Stimulated activated effector memory CD8-positive, alpha-beta T cell treated with anti-CD3 and anti-CD28 coated beads, Interleukin-12 subunit alpha, Interleukin-12 subunit beta, amount 100 ng/mL, for 72 hours (primary cell): ENCODE measurements around the gene KIF17.

Experiments
- ATAC-seq: fragments of 150-1000 bp; cut with Tn5 transposase; 2 replicates; pipeline ENCODE4 v1.10.0; 2021
- DNase-seq, 2 donors: peaks; one replicate each; pipeline ENCODE4 v3.0.0; 2021 to 2022; ENCODE audit warnings: low spot score in 2 of 2
- H3K27ac Mint-ChIP-seq: one replicate; pipeline ENCODE4 v1.8.0; 2022; ENCODE audit warnings: mild to moderate bottlenecking, mixed read lengths
- H3K36me3 Mint-ChIP-seq: one replicate; pipeline ENCODE4 v1.8.0; 2022; ENCODE audit warnings: mild to moderate bottlenecking, mixed read lengths
- H3K4me1 Mint-ChIP-seq: one replicate; pipeline ENCODE4 v1.8.0; 2022; ENCODE audit warnings: mixed read lengths
- H3K4me3 Mint-ChIP-seq: one replicate; pipeline ENCODE4 v1.8.0; 2022; ENCODE audit warnings: mild to moderate bottlenecking, mixed read lengths
- H3K9me3 Mint-ChIP-seq: one replicate; pipeline ENCODE4 v1.8.0; 2022; ENCODE audit warnings: mixed read lengths

KIF17 gene

GRCh38 chr1:20624709-20625108 is 93.1 kb downstream of the KIF17 start:
- no peak overlapping the region for H3K4me3 Mint-ChIP-seq
- no peaks in the 10 kb centered on the region for H3K36me3 Mint-ChIP-seq
- H3K9me3 Mint-ChIP-seq = no peaks in the 10 kb centered on the region
- H3K27ac Mint-ChIP-seq = no peak overlapping the region
- H3K4me1 Mint-ChIP-seq = no peaks in the 10 kb centered on the region
- DNase-seq = no peak
- ATAC-seq = no peak

DNA sequence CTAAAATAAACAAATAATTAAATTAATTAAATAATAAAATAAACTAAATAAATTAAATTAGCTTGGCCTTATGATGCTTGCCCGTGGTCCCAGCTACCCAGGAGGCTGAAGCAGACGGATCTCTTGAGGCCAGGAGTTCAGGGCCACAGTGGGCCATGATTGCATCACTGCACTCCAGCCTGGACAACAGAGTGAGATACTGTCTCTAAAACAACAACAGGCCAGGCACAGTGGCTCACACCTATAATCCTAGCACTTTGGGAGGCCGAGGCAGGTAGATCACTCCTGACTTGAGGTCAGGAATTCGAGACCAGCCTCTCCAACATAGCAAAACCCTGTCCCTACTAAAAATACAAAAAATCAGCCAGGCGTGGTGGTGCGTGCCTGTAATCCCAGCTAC is 96.8 kb downstream of the KIF17 start:
- no peaks in the 10 kb centered on the region for H3K9me3 Mint-ChIP-seq
- ATAC-seq (no peak), DNase-seq (no peak)
- H3K36me3 Mint-ChIP-seq = no peaks in the 10 kb centered on the region
- no peak overlapping the region for H3K4me3 Mint-ChIP-seq
- H3K27ac Mint-ChIP-seq = no peak overlapping the region
- no peaks in the 10 kb centered on the region for H3K4me1 Mint-ChIP-seq

DNA sequence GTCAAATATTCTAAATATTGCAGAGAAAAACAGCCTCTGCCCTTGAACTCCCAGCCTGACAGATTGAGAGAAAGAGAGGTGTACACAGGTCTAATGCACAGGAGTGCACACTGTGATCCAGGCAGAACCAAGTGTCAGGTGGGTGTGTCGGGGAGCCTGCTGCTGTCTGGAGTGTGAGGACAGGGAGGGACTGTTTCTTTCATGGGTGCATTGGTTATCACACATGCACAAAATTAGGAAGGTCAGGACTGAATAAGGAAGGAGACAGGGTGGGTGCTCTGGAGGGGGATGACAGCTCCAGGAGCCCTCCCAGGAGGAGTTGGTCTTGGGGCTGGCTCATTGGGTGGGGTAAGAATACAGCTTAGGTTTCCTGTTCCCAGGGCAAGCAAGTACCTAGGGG is 97.8 kb downstream of the KIF17 start:
- ATAC-seq (no peak), DNase-seq (no peak)
- no peaks in the 10 kb centered on the region for H3K9me3 Mint-ChIP-seq
- no peaks in the 10 kb centered on the region for H3K36me3 Mint-ChIP-seq
- no peaks in the 10 kb centered on the region for H3K4me1 Mint-ChIP-seq
- no peak overlapping the region for H3K27ac Mint-ChIP-seq
- no peak overlapping the region for H3K4me3 Mint-ChIP-seq

DNA sequence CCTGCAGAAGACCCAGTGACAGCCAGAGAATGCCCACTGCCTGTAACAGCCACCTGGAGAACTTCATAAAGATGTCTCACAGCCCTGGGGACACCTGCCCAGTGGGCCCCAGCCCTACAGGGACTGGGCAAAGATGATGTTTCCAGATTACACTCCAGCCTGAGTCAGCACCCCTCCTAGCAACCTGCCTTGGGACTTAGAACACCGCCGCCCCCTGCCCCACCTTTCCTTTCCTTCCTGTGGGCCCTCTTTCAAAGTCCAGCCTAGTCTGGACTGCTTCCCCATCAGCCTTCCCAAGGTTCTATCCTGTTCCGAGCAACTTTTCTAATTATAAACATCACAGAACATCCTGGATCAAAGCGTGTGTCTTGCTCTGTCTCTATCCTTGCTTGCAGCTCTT is 99.3 kb downstream of the KIF17 start:
- Mint-ChIP-seq H3K27ac (no peak overlapping the region), H3K4me3 (no peak overlapping the region), H3K4me1 (no peaks in the 10 kb centered on the region), H3K9me3 (no peaks in the 10 kb centered on the region), H3K36me3 (no peaks in the 10 kb centered on the region)
- ATAC-seq (peak; percentile 19), DNase-seq (no peak)

- H3K36me3 Mint-ChIP-seq = no peaks in the 10 kb centered on the region
- H3K9me3 Mint-ChIP-seq = no peaks in the 10 kb centered on the region
- H3K4me1 Mint-ChIP-seq = no peaks in the 10 kb centered on the region
- DNase-seq = no peak
- no peak for ATAC-seq
- H3K4me3 Mint-ChIP-seq = no peak overlapping the region
- H3K27ac Mint-ChIP-seq = no peak overlapping the region
These were observed 100.8 kb downstream of the KIF17 start for GRCh38 chr1:20616847-20617487.

DNA sequence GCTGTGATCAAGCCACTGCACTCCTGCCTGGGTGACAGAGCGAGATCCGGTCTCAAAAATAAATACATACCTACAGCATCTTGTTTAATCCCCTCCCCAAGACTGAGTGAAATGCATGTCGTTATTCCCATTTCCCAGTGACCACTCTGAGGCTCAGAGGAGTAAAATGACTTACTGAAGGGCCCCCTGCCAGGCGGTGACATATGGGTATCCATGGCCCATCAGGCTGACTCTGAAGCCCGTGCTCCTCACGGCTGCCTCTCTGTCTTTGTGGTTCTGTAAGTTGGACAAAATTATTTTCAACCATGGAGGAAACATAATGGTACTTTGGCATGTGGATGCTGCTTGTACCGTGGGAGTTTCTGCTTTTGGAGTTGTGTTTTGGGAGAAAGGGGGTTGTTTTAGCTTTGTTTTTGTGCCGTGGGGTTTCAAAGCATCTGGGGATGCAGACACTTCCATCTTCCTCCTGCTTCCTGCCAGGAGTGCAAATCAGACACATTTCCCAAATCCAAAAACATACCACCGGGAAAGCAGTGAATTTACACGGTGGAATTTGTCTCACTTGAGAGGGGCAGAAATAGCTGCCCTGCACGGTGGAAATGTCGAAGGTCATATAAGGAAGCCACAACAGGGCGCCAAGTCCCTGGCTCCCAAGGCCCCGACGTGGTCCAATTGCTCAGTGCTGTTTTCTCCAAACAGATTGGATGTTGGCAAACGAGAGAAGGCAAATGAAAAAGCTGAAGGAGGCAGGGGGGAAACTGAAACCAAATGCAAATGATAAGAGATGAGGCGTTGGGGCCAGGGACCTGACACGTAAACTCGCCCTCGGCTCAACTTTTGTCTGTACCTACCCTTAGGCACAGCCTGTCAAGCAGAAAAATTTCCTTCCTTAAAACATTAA is 101.6 kb downstream of the KIF17 start:
- ATAC-seq (no peak), DNase-seq (no peak)
- H3K36me3 Mint-ChIP-seq = no peaks in the 10 kb centered on the region
- H3K27ac Mint-ChIP-seq = no peak overlapping the region
- H3K4me3 Mint-ChIP-seq = no peak overlapping the region
- H3K4me1 Mint-ChIP-seq = no peaks in the 10 kb centered on the region
- H3K9me3 Mint-ChIP-seq = no peaks in the 10 kb centered on the region

GRCh38 chr1:20614131-20614579 is 103.7 kb downstream of the KIF17 start:
- ATAC-seq = no peak
- DNase-seq = no peak
- H3K36me3 Mint-ChIP-seq = no peaks in the 10 kb centered on the region
- H3K4me1 Mint-ChIP-seq = no peaks in the 10 kb centered on the region
- H3K4me3 Mint-ChIP-seq = no peak overlapping the region
- no peaks in the 10 kb centered on the region for H3K9me3 Mint-ChIP-seq
- H3K27ac Mint-ChIP-seq = peak overlapping the region; percentile 38
